Gastrocnemius medialis (tissue), 4 donors: Measurements from ENCODE around the gene MYO9B. TPM values are rescaled to one million over a fixed set of nuclear protein-coding genes. Genes with fewer than 3 reads are reported as not detected.

Experiments used
- ATAC-seq, 2 donors: fragments of 150-250 bp; one replicate each; pipeline ENCODE4 v1.9.1; 2016
- DNase-seq, 2 donors: peaks; one replicate each; pipeline ENCODE4 v3.0.0-alpha.2; 2019
- H3K27ac ChIP-seq, 4 donors: fragments of 200-600 bp; sonication (generic); 1 replicate in 1 of 4; 2 replicates in 3 of 4; pipeline ENCODE4 v1.5.1; 2016 to 2018; ENCODE audit warnings: mild to moderate bottlenecking in 2 of 4, moderate library complexity in 1 of 4
- H3K27me3 ChIP-seq, 3 donors: fragments of 200-600 bp; sonication (generic) in 2 of 3; 1 replicate in 1 of 3; 2 replicates in 2 of 3; pipeline versions ENCODE4 v1.5.1 to v1.6.0; 2016 to 2019; ENCODE audit warnings: mild to moderate bottlenecking in 1 of 3, moderate library complexity in 1 of 3
- H3K36me3 ChIP-seq, 2 donors: fragments of 200-600 bp; sonication (generic) in 1 of 2; one replicate each; pipeline ENCODE4 v1.5.1; 2017 to 2018
- H3K4me1 ChIP-seq, 2 donors: fragments of 200-600 bp; sonication (generic) in 1 of 2; one replicate each; pipeline ENCODE4 v1.5.1; 2016 to 2017; ENCODE audit warnings: mild to moderate bottlenecking in 2 of 2
- H3K4me3 ChIP-seq, 4 donors: fragments of 200-600 bp; sonication (generic) in 3 of 4; 1 replicate in 1 of 4; 2 replicates in 3 of 4; pipeline ENCODE4 v1.5.1; 2016 to 2019; ENCODE audit warnings: mild to moderate bottlenecking in 2 of 4
- H3K9me3 ChIP-seq, 3 donors: fragments of 200-600 bp; sonication (generic) in 2 of 3; 1 replicate in 1 of 3; 2 replicates in 2 of 3; pipeline ENCODE4 v1.5.1; 2016 to 2019
- CTCF ChIP-seq, 5 experiments: fragments of 450-650 bp in 3 of 5; fragments of 200-600 bp in 2 of 5; sonication (generic) in 2 of 5; IDR thresholded peaks in 4 of 5; conservative IDR thresholded peaks in 1 of 5; 1 replicate in 4 of 5; 2 replicates in 1 of 5; pipeline ENCODE4 v1.5.1; 2016 to 2019; ENCODE audit warnings: antibody characterized with exemption in 5 of 5, mild to moderate bottlenecking in 3 of 5, moderate library complexity in 3 of 5
- POLR2A ChIP-seq, 2 donors: fragments of 450-650 bp; IDR thresholded peaks; one replicate each; pipeline ENCODE4 v1.6.1; 2017; ENCODE audit warnings: antibody characterized with exemption in 2 of 2, mild to moderate bottlenecking in 2 of 2, moderate library complexity in 2 of 2
- in situ Hi-C, 4 donors: fragments of 200-750 bp; cut with MboI; loops; one replicate each; pipeline versions ENCODE4 v1.15.0 to v1.8.0; 2017; ENCODE audit warnings: low sequenced_read_pairs in 4 of 4
- intact Hi-C: fragments of 100-400 bp; cut with DNase I; formaldehyde crosslinking; loops from one replicate; pipeline ENCODE4 v1.15.1; 2023; ENCODE audit warnings: low total_unique reads
- total RNA-seq, 4 donors: library from RNA; depleted of rRNA; stranded (reverse); fragments of >200 nt; gene quantifications; one replicate each; pipeline versions ENCODE4 v1.1.0 to v1.2.3, GENCODE V29; 2016

Gene MYO9B
- total RNA-seq, 4 donors from 2014 or later = 20.0 to 22.1 (median 20.7) TPM

GRCh38 chr19:17108453-17108784 is 32.8 kb downstream of the MYO9B start:
- Histone ChIP-seq H3K9me3 (no peaks in the 10 kb centered on the region), H3K4me3 (no peak overlapping the region)

GRCh38 chr19:17109300-17109699 is 33.7 kb downstream of the MYO9B start:
- no peak for ATAC-seq
- TF ChIP-seq CTCF (IDR thresholded peaks at IDR 0.05 in 4 of 5, conservative IDR thresholded peaks at IDR 0.05 in 1 of 5) (no peak), POLR2A (IDR thresholded peaks at IDR 0.05) (no peak)
- peaks cover 0 to 3% of the 10 kb centered on the region in 2 donors for H3K4me1 ChIP-seq
- in situ Hi-C loops = no loop called here
- intact Hi-C loops = no loop called here
- H3K4me3 ChIP-seq = no peak overlapping the region
- no peak for DNase-seq
- H3K27me3 ChIP-seq = no peaks in the 10 kb centered on the region
- H3K27ac ChIP-seq = peak overlapping the region in 3 of 4 donors; percentile 63 to 73 (median 67)
- no peaks in the 10 kb centered on the region for H3K9me3 ChIP-seq
- H3K36me3 ChIP-seq = no peaks in the 10 kb centered on the region

More at GRCh38 chr19:17108453-17108784, 32.8 kb downstream of the MYO9B start:
- Histone ChIP-seq H3K27me3 (no peaks in the 10 kb centered on the region), H3K27ac (peak overlapping the region; percentile 63 to 73 (median 65)), H3K36me3 (peaks cover 0 to 3% of the 10 kb centered on the region in 2 donors), H3K4me1 (peaks cover 0 to 3% of the 10 kb centered on the region in 2 donors)
- ATAC-seq (no peak), DNase-seq (no peak)
- no peak for TF ChIP-seq POLR2A (IDR thresholded peaks at IDR 0.05)
- TF ChIP-seq CTCF (IDR thresholded peaks at IDR 0.05 in 4 of 5, conservative IDR thresholded peaks at IDR 0.05 in 1 of 5) = no peak
- intact Hi-C loops = no loop called here
- in situ Hi-C loops = no loop called here

GRCh38 chr19:17109962-17110598 is 34.5 kb downstream of the MYO9B start:
- TF ChIP-seq POLR2A (IDR thresholded peaks at IDR 0.05) (no peak), CTCF (IDR thresholded peaks at IDR 0.05 in 4 of 5, conservative IDR thresholded peaks at IDR 0.05 in 1 of 5) (no peak)
- ATAC-seq (no peak), DNase-seq (peak; percentile 33 to 46)
- Histone ChIP-seq H3K9me3 (no peaks in the 10 kb centered on the region), H3K27me3 (no peaks in the 10 kb centered on the region), H3K36me3 (no peaks in the 10 kb centered on the region), H3K27ac (peak overlapping the region in 1 of 4 donors; percentile 63), H3K4me1 (peaks cover 0 to 3% of the 10 kb centered on the region in 2 donors), H3K4me3 (no peak overlapping the region)
- in situ Hi-C loops (no loop called here), intact Hi-C loops (no loop called here)

GRCh38 chr19:17110599-17110966 is 35.0 kb downstream of the MYO9B start:
- Histone ChIP-seq H3K9me3 (no peaks in the 10 kb centered on the region), H3K4me1 (peaks cover 0 to 3% of the 10 kb centered on the region in 2 donors), H3K27ac (peak overlapping the region in 2 of 4 donors; percentile 27 to 33), H3K27me3 (no peaks in the 10 kb centered on the region), H3K36me3 (no peaks in the 10 kb centered on the region), H3K4me3 (no peak overlapping the region)
- no peak for DNase-seq
- no peak for ATAC-seq
- in situ Hi-C loops (no loop called here), intact Hi-C loops (no loop called here)
- TF ChIP-seq POLR2A (IDR thresholded peaks at IDR 0.05) (no peak), CTCF (IDR thresholded peaks at IDR 0.05 in 4 of 5, conservative IDR thresholded peaks at IDR 0.05 in 1 of 5) (no peak)

GRCh38 chr19:17111766-17112165 is 36.2 kb downstream of the MYO9B start:
- in situ Hi-C loops = no loop called here
- peaks cover 0 to 3% of the 10 kb centered on the region in 2 donors for H3K4me1 ChIP-seq
- H3K27ac ChIP-seq = no peak overlapping the region

More at GRCh38 chr19:17111766-17112165, 36.2 kb downstream of the MYO9B start:
- intact Hi-C loops = no loop called here
- Histone ChIP-seq H3K27me3 (no peaks in the 10 kb centered on the region), H3K36me3 (no peaks in the 10 kb centered on the region), H3K4me3 (no peak overlapping the region), H3K9me3 (no peaks in the 10 kb centered on the region)
- no peak for DNase-seq
- TF ChIP-seq POLR2A (IDR thresholded peaks at IDR 0.05) (no peak), CTCF (IDR thresholded peaks at IDR 0.05 in 4 of 5, conservative IDR thresholded peaks at IDR 0.05 in 1 of 5) (no peak)
- no peak for ATAC-seq
